Frontal cortex (tissue), 4 donors: ENCODE results near the gene TAS2R60. TPM values are rescaled to one million over a fixed set of nuclear protein-coding genes. Genes with fewer than 3 reads are reported as not detected.

ENCODE experiments used
- DNase-seq, 2 donors: peaks; one replicate each; pipeline ENCODE4 v3.0.0; 2012; ENCODE audit warnings: low spot score in 2 of 2
- FAIRE-seq: peaks from 2 replicates; lab custom pipeline; 2012; peaks lifted over from hg19 to GRCh38; lab: Jason Lieb, UNC
- total RNA-seq: library from RNA; depleted of rRNA; stranded (reverse); fragments of >200 nt; gene quantifications from one replicate; pipeline ENCODE4 v1.2.3, GENCODE V29; 2014
- donor health status: control.
- donor health status: control.
- donor health status: control.

The TAS2R60 gene
- total RNA-seq, 1 donor from 2014 or later = not detected

DNA sequence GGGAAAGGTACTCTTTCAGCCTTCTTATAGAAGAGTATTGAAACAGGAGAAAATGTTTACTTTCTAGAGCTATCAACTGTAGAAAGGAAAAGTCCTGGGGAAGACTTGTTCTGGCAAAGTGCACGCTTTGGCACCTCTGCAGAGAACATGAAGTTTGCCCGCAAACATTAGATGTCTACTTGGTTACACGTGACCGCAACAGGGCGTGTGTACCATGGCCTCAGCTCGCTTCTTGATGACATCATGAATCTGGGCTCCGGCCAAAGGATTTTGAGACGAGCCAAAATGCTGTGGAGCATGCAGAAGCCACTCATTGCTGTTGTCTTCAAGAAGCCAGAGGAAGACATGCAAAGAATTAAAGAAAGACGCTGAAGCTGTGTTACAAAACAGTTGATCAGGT is 8.6 kb upstream of the TAS2R60 start:
- DNase-seq = no peak
- no peak for FAIRE-seq

DNA sequence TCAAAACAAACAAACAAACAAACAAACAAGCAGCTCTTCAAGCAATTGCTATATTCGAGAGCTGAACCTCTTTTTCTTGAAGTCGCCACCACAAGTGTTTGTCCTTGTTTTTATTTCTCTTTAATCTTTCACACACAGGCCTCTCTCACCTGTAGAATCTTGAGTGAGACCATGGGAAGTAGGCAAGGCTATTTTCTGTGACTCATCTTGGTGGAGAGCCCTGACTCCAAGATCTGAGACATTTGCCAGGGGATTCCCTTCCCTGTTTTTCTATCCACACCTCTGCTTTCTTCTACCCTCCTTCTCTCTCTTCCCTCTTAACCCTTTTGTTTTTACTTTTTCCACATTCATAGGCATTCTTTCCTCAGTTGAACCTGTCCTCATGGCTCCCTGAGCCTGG is 8.0 kb upstream of the TAS2R60 start:
- DNase-seq (no peak), FAIRE-seq (no peak)

DNA sequence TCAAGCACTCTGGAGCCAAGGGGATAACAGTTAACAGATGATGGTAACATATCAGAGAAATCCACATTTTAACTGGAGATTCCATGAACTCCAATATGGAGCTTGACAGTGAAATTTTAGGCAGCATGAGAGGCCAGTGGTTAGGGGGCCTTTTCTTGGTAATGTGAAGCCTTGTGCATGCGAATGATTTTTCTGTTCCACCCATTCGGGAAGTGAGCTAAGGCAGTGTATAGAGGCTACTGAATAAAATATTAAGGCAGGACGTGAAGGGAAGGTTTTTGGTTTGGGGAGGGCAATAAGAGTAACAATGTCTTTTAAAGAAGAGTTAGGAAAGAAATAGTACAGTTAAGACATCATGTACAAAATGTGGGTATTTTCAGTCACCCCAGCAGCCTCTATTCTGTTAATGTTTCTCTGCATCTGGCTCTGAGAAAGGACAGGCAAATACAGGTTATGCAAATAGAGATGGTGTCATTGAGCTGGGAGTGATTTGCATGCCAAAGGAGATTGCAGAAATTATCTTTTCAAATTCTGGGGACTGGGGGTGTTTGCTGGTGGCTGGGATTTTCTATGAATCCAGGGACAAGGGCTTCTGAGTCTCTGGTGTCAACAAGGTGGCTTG is 6.8 kb upstream of the TAS2R60 start:
- FAIRE-seq (no peak), DNase-seq (no peak)

DNA sequence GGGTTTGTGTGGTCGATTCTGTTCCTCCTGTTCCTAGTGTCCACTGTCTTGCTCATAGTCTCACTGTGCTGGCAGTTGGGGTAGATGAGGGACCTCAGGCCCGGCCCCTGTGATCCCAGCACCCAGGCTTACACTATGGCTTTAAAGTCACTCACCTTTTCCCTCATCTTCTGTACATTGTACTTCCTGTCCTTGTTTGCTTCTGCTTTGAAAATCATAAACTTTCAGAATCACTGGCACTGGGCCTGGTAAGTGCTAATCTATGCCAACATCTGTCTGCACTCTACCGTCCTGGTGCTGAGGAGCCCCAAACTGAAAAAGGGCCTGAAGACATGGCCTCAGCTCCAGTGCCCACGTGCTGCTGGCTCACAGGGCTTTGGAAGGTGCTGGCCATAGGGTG is 5.7 kb upstream of the TAS2R60 start:
- FAIRE-seq (no peak), DNase-seq (no peak)

DNA sequence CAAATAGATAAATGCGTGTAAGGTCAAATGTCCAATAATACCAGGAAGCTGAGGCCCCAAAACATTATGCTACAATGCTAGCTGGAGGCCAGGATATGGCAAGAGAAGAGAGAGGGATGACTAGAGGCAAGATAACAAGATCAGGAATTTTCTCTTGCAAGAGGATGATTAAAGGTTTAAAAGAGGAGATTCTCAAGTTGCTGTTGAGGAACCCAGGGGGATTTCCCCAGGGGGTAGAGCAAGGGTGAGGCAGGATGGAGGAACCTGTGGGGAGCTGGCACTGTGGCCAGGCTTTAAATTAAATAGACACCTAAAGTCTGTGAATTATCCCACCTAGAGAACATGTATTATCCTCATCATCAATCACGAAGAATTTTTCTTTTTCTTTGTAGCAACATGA is 3.4 kb upstream of the TAS2R60 start:
- FAIRE-seq = no peak
- DNase-seq = no peak

DNA sequence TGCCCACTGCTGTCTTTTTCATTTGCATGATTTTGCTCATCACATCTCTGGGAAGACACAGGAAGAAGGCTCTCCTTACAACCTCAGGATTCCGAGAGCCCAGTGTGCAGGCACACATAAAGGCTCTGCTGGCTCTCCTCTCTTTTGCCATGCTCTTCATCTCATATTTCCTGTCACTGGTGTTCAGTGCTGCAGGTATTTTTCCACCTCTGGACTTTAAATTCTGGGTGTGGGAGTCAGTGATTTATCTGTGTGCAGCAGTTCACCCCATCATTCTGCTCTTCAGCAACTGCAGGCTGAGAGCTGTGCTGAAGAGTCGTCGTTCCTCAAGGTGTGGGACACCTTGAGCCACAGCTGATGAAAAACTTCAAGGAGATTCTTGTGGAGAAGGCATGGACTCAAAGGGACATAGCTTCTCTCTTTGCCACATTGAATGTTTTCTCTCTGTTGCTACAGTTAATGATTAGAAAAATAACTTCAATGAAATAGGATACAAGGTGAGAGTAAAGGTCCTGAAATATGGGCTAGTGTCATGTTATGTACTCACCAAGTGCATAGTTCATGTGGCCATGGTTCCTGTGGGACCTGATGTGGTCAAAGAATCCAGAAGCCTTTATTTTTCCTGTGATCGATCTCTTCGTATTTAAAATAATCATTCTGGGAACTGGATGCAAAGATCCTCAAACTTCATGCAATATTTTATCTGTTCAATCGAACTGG is 970 bp downstream of the TAS2R60 start:
- DNase-seq = no peak

DNA sequence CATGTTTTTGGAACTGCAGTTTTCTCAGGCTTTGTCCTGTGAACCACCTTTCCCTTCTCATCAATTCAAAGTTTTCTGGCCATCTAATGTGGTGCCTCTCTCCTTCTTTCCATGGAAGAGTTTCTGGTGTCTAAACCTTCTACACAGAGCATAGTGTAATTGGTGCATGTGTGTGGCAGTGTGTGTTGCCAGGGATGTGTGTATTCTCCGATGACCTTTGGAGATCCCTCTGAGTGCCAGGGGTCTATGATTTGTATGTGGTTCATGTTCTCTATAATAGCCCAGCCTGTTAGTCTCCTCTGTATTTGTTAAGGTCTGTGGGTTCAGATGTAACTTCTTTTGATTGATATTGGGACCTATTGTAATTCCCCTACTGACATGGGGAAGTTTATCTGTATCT is 1.5 kb downstream of the TAS2R60 start:
- FAIRE-seq = no peak
- DNase-seq = no peak

More for the DNA sequence above, 970 bp downstream of the TAS2R60 start:
- FAIRE-seq = no peak

DNA sequence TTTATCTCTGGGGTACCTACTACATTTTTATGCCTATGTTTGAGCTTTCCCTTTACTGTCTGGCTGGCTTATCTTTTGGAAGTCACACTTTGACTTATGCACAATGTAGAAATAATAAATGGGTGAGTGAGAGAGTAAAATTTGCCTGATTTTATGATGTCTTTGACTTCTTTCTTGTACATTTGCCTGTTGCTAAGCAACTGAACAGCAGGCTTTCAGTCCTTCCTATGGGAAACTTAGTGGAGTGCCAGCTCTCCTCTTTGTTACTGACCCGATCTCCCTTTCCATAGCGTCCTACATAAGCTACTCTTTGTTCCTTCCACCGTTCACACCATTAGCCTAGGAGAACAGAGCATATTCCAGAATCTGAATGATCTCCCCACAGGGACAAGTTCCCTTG is 4.2 kb downstream of the TAS2R60 start:
- DNase-seq (no peak), FAIRE-seq (no peak)

DNA sequence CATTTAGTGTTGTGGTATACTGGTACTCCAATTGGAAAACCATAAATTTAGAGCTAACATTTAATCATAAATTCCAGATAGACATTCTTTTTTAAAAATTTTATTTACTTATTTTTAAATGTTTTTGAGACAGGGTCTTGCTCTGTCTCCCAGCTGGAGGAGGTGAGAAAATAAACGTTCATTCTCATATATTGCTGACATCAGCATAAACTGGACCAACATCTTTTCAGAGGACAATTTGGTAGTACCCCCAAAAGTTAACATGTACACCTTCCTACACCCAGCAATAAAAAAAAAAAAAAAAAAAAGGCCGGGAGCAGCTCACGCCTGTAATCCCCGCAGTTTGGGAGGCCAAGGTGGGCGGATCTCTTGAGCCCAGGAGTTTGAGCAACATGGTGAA is 5.2 kb downstream of the TAS2R60 start:
- DNase-seq (no peak), FAIRE-seq (no peak)

DNA sequence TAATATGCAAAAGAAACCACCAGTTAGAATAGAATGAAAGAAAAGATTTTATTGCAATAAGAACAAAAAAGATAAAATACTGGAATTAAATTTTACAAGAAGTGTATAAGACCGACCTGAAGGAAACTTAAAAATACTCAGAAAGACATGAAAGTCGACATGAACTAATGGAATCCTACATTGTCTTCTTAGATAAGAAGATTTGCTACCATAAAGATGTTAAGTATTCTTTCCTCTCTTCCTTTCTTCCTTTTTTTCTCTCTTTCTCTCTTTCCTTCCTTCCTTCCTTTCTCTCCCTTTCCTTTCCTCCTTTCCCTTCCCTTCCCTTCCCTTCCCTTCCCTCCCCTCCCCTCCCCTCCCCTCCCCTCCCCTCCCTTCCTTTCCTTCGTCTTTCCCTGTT is 6.5 kb downstream of the TAS2R60 start:
- DNase-seq (no peak), FAIRE-seq (no peak)

DNA sequence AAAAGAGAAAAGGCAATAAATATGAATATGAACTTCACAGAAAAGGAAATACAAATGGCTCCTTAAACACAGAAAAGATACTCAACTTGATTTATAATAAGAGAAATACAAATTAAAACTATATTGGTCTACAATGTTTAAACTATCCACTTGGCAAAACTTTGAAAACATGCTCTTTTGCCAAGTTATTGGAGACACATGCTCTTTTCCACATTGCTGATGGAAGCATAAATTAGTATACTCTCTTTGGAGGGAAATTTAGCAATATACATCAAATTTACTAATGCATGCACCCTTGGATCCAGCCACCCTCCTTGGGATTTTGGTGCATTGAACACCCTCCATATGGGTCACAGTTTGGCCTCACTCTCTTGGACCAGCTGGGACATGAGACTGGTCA is 7.9 kb downstream of the TAS2R60 start:
- no peak for FAIRE-seq
- DNase-seq = no peak

DNA sequence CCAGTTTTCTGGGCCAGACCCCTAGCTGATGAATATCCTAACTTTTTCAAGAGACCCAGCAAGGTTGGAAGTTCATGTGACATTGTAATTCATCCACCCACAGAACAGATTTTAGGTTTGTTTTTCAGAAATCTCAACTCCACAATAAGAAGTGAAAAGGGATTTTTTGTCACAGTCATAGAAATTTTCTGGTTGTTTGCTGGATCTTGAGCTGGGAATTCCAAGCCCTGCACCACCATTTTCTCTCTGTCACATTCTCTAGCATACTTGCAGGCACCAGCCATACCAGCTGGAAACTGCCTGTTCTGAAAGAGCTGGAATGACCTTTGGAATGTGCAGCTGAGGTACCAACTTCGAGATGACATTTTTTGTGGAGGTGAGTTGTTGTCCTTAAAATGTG is 8.5 kb downstream of the TAS2R60 start:
- DNase-seq = no peak
- FAIRE-seq = no peak

DNA sequence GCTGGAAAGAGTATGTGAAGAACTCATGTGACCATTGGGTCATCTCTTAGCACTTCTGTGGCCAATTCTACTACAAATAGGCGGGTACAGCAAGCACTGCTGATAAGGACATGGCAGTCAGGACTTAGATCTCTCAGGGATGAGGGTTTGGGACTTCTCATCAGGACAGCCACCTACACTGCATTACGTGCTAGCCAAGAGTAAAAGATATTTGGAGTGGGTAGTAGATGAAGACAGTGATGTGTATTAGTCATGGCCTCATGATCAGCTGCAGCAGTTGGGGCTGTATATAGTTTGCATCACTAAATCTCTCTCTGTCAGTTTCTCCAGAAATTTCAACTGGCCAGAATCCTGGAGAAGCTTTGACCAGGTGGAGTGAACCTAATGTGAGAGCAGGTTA is 9.2 kb downstream of the TAS2R60 start:
- DNase-seq (no peak), FAIRE-seq (no peak)

DNA sequence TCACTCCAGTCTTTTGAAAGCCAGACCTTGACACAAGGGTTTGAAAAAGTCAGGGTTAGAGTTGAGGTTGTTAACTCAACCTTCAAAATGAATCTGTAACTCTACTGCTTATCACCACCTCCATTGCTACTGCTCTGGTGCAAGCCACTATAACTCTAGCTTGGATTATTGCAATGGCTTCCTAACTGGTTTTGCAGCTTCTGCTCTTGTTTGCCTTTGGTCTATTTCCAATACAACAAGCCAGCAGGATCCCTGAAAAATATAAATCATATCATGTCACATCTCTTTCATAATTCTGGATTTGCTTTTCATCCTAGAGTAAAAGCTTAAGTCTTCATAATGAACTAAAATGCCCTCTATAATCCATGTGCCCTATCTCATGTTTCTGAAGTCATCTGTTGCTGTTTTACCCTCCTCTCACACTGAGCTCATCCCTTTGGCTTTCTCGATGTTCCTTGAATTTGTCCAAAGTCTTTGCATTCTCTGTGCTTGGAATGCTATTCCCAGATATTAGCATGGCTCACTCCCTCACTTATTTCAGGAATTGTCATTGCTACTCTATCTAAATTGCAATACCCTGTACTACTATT is 10.9 kb downstream of the TAS2R60 start:
- no peak for FAIRE-seq
- no peak for DNase-seq

DNA sequence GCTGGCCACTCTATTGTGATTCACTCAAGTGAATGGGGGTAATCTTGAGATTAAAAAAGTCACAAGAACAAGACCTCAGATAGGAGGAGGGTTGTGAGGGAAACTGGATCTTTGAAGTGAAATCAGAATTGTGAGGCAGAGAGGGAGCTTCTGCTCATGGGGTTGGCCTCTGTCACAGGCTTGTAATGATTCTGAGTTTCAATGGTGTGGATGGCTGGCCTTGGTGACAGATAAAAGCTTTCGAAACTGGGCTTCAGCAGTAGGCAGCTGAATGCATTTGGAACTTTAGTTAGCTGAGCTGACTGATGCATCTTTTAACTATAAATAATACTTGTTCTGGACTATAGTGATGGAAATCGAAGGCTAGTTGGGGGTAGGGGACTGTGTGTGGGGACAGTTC is 12.2 kb downstream of the TAS2R60 start:
- FAIRE-seq (no peak), DNase-seq (no peak)

DNA sequence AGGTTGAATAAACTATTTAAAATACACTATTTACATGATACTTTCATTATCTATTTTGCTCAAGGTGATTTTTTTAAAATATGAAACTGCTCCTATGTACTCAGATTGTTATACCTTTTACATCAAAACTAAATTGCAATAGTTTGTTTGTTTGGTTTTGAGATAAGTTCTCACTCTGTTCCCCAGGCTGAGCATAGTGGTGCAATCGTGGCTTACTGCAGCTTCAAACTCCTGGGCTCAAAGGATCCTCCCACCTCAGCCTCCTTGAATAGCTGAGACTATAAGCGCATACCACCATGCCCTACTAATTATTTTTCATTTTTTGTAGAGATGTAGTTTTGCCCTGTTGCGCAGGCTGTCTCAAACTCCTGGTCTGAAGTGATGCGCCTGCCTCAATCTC is 12.7 kb downstream of the TAS2R60 start:
- DNase-seq (no peak), FAIRE-seq (no peak)

DNA sequence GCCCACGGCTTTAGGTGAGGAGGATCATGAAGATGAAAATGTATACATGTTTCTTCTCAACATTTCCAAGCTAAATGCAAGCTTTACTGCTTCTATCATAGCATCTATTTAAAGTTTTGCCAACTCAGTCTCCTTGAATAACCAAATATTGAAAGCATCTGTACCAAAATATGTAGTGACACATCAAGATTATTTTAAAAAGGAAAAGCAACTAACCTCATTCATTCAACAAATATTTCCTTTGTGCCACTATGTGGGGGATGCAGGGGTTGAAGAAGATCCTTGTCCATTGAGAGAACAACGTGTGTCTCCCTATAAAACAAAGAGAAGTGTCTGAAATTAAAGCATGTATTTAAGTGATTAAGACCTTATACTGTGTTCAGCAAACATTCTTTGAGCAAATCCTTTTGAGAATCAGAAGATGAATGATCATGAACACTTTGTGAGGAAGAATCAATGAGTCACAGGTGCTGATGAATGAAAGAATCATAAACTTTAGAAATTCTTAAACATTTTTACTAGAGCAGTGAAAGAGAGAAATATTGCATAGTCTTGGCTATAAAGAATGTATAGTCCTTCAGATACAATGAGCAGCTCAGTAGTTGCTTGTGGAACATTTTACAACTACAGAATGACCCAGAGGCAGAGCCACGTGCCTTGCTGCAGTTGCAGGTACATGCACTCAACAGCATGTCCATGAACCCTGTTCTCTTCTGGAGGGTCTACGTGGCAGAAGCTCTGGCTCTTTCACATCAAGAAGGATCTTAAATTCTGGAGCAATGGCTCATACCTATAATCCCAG is 13.9 kb downstream of the TAS2R60 start:
- DNase-seq (no peak), FAIRE-seq (no peak)

DNA sequence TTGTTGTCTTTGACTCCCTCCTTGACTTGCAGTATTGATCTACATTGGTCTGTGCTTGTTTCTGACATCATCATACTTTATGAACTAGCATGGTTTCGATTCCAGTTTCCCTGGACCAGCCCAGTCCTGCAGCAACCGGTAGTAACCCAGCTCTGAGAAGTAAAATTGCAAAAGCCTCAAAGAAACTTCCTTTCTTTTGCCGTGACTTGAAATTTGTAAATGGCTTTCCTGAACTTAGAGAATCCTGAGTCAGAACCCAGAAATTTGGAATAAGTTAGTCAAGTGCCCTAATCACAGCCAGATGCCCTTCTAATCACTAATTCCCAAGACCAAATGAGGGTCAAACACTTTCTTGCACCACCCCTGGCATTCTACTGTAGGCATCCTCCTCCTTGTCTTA is 15.0 kb downstream of the TAS2R60 start:
- DNase-seq = no peak
- no peak for FAIRE-seq

DNA sequence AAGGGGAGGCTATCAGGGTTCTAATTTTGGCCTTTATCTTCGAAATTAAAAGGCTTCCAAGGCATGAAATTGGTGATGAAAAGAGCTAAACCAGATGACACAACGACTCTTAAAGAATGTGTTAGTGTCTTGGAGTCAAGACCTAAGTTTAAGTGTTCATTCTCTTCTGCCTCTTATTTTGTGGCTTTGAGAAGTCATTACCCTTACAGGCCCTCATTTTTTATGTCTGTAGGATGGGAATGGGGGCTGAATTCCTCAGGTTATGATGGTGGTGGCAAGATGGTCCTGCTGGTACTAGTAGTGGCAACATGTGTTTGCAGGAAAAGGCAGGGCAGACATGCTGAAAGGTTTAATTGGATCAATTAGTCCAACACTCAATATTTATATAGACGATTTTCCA is 15.4 kb downstream of the TAS2R60 start:
- no peak for FAIRE-seq

DNA sequence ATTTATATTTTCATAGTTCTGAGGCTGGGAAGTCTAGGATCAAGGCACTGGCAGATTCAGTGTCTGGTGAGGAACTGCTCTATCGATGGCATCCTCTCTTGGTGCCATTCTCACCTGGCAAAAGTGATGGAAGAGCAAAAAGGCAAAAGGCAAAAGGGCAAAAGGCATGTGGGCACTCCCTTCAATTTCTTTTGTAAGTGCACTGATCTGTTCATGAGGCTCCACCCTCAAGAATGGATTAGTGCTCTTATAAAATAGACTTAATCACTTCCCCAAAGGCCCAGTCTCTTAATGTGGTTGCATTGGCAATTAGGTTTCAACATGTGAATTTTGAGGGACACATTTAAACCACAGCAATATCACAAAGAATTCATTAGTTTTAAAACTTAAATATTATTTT is 16.1 kb downstream of the TAS2R60 start:
- DNase-seq = no peak
- FAIRE-seq = no peak

More for the DNA sequence above, 15.4 kb downstream of the TAS2R60 start:
- DNase-seq = no peak
